Activated CD4-positive, alpha-beta T cell treated with anti-CD3 and anti-CD28 coated beads for 48 hours (primary cell): Measurements from ENCODE around the gene DGKG.

Experiments
- DNase-seq: peaks from one replicate; pipeline ENCODE4 v3.0.0-alpha.2; 2020

Gene DGKG

GRCh38 chr3:186361762-186362536 is at the start of gene DGKG:
TSS of gene DGKG (minus strand) at chr3:186362234. CDS start at chr3:186320459, 41,775 bp downstream.
- DNase-seq: peak; percentile 56

DNA sequence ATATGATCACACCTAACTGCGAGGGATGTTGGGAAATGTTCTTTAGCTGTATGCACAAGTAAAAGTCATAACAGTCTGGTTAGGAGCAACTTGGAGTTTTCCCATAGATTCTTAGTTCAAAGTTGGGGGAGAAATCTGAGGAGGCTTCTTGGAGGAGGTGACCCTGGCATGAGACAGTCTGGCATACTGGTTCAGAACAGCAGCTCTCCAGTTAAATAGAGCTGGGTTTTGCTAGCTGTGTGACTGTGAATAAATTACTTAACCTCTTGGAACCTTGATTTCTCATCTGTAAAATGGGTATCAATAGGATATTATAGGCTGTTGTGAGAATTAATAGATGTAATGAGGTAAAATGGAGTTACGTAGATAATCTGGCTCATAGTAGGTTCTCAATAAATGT is 49.1 kb upstream of the DGKG start:
- DNase-seq: no peak

DNA sequence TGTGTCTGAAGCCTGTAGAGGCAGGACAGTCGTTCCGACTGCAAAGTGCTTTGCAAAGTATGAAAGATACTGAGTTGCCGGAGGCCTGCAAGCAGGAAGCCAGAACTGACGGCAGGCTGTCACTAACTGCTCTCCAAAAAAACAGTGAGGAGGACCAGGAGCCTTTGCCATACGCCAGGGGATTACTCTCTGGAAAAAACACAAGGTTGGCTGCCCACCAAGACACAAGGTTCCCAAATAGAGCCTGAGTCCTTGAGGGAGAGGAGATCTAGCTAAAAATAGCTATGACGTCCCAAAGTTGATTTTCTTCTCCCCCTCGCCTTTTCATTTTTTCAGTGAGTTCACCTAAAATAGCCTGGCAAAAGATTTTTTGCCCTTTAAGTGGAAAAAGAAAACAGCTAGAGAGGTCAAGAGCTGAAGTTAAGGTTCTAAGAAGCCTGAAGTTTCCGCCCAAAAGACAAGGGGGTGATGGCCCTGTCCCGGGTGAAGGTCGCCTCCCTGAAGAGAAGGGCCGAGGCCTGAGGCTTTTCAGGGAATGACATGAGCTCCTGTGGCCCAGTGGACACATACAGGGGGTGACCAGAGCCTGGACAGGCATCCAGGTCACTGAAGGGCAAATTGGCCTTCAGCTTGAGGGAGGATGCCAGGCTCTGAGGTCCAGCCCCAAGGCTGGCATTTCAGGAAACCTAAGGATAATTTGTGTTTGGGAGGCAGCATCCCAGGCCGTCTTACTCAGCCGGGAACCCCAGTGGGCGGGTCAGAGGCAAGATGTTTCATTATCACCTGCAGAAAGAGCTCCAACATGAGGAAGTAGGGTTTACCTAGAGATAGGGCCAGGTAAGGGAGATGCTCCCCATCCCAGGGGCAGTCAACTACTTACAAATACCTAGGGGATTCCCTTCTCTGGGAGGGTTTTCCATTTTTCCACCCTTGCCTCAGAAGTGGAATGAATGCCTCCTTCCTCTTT is 44.9 kb upstream of the DGKG start:
- no peak for DNase-seq

- peak; percentile 23 for DNase-seq
Measured at GRCh38 chr3:186401556-186401955, 39.5 kb upstream of the DGKG start.

GRCh38 chr3:186400662-186401061 is 38.6 kb upstream of the DGKG start:
- no peak for DNase-seq

DNA sequence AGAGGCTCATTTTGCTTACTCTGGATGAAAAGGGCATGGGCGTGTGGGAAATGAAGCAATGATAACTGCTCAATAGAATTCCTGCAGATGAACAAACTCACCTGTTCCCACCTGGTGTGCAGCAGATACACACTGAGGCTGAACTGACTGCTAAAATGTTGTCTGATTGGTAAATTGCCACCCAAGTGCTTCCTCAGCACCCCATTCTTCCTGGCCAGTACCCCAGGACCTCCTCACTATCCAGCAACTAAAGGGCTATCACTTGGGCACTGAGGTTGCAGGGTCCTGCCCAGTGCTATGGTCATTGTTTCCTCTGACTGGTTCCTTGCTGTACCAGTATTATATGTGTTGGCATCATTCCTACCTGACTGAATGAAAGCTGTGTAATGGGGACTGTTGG is 38.0 kb upstream of the DGKG start:
- no peak for DNase-seq

GRCh38 chr3:186394566-186395217 is 32.7 kb upstream of the DGKG start:
- DNase-seq: no peak

GRCh38 chr3:186386883-186387560 is 25.0 kb upstream of the DGKG start:
- peak; percentile 21 for DNase-seq

- DNase-seq: no peak
Measured at GRCh38 chr3:186385856-186386602, 24.0 kb upstream of the DGKG start.

GRCh38 chr3:186383026-186383993 is 21.3 kb upstream of the DGKG start:
- no peak for DNase-seq

DNA sequence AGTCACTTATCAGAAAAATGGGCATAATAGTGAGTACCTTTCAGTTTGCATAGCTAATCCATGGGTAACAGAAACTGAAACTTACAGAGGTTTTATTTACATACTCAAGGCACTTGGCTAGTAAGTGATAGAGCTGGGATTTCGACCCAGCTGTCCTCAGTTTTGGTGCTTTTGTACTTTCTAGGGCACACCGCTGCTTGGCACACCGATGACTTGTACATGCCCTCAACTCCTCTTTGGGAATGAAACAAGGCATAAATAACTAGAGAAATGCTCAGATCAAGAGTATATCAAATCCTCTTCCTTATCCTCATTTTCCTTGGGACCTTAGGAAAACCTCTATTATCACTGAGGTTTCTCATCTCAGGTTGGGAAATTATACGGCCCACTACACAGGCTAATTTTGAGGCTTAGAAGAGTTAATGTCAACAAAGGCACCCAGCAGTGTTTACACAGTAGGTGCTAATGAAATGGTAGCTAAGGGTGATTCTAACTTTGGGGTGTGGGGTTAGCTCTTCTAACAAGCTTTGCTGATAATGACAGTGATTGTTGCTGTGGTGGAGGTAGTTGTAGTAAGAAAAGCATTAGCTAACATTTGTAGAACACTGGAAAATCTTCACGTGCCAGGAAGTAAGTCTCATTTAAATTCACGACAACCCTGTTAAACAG is 20.3 kb upstream of the DGKG start:
- DNase-seq: no peak

DNA sequence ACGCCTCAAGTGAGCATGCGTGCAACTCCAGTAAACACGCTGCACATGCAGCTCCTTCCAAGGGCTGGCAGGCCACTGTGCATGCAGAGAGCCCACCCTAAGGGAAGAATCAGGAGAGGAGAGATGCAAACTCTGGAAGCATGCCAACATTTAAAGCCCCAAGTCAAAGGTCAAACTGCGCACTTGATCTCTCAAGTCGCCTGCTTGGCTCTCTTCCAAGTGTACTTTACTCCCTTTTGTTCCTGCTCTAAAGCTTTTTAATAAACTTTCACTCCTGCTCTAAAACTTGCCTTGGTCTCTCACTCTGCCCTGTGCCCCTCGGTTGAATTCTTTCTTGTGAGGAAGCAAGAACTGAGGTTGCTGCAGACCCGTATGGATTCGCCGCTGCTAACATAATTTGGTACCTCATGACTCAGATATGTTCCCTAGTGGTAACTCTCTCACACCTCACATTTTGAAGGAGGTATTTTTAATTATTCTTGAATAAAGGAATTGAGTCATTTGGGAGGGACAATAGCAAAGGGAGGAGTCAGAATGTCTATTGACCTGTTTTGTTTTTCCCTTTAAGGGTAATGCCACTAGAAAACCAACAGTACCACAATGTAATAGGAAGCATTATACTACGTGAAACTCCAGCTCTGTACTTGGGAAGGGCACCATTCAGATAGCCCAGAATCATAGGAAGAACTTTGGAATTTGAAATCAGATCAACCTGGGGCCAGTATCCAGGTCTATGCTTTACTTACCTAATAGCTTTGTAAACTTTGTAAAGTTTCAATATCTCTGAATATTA is 19.6 kb upstream of the DGKG start:
- DNase-seq: no peak

DNA sequence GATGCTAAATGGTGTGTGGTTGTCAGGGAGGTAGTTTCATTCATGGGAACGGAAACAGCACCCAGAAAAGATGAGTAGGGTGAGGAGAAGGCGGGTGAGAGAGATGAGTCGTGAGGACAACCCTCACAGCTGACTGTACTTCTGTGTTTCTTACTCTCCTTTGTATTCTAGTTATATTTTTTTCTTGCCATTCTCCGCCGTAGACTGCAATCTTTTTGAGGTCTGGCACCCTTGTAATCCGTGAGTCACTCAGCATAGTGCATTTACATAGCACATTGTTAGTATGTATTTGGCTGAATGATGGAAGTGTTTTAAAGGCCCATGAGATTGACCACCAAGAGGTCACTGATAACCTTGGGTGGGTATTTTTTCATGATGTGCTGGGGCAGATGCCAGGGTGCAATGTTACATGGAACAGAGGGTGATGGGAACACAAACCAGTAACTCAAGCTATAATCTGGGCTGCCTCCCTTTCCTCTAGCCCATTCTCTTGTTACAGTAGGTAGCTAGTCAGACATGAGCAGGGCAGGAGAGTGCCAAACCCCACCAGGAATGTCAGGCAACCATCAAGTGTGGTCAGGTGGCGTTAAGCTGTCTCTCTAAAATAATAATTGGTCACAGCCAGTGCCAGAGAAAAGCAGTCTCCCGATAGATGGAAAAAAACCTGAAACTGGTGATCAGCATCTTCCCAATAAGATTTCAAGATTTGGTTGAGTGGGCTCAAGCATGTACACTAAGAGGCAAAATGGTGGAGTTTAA is 18.8 kb upstream of the DGKG start:
- DNase-seq: peak; percentile 33

DNA sequence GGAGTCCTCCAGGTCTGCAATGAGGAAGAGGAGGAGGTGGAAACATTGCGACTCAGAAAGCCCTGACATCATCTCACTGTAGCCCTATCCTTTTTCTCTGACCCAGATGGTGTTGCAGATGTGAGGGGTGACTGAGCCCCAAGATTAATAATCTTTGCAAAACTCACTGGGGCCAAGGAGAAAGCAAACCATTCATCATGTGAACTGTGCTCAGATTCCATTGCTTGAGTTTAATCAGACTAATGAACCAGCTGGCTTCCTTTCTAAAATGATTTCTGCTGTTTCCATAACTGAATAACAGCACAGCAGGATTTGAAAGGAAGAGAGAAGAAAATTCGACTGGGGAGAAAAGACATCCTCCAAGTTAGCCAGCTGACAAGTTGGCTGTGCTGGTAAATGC is 13.4 kb upstream of the DGKG start:
- no peak for DNase-seq

DNA sequence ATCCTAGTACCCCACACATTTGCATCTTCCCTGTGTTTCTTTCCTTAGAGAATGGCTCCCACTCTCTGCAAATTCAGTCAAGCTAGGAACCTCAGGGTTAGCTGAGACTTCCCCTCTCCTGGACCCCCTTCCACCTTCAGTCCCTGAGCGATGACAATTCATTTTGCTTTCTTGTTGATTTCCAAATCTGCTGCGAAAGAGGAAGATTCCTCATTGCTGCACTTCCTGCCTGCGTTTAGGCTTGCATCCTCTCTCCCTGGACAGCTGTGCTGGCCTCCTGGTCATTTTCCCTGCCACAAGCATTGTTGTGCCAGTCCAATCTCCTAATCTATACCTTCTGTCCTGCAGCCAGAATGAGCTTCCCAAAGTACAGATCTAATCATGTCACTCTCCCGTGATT is 12.3 kb upstream of the DGKG start:
- DNase-seq: no peak

GRCh38 chr3:186369217-186369616 is 7.2 kb upstream of the DGKG start:
- no peak for DNase-seq

DNA sequence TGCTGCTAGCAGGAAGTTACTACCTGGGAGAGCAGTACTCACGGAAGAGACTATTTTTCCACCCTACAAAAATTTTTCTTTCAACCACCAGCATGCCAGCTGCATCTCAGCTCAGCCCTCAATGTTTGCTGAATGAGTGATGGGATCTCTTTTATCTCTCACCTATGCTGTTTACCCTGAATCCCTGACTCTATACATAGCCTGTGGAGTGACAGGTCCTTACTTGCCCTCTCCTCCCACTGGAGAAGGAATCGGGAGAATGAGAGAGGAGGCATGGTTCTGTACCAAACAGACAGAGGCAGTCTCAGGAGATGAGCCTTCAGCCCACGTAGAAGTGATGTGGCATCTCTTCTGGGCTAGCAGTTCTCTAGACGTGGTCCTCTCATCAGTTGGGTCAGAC is 6.7 kb upstream of the DGKG start:
- no peak for DNase-seq

GRCh38 chr3:186368176-186368575 is 6.1 kb upstream of the DGKG start:
- DNase-seq: no peak

- DNase-seq: no peak
Measured at GRCh38 chr3:186367631-186368030, 5.6 kb upstream of the DGKG start.
